HG03520 (cell line): ENCODE measurements around the gene NOXO1.
A peak's percentile ranks its signal among the peaks of the same experiment; 100 is the strongest.

Source experiments
- ATAC-seq: cut with Tn5 transposase; IDR thresholded peaks from one replicate; pipeline ENCODE4 v1.9.1; 2021; ENCODE audit warnings: mild to moderate bottlenecking, moderate library complexity; ENCODE audit not compliant: unreplicated experiment

Gene NOXO1

GRCh38 chr16:1998360-1998835 is 17.1 kb upstream of the NOXO1 start:
- no peak for ATAC-seq

DNA sequence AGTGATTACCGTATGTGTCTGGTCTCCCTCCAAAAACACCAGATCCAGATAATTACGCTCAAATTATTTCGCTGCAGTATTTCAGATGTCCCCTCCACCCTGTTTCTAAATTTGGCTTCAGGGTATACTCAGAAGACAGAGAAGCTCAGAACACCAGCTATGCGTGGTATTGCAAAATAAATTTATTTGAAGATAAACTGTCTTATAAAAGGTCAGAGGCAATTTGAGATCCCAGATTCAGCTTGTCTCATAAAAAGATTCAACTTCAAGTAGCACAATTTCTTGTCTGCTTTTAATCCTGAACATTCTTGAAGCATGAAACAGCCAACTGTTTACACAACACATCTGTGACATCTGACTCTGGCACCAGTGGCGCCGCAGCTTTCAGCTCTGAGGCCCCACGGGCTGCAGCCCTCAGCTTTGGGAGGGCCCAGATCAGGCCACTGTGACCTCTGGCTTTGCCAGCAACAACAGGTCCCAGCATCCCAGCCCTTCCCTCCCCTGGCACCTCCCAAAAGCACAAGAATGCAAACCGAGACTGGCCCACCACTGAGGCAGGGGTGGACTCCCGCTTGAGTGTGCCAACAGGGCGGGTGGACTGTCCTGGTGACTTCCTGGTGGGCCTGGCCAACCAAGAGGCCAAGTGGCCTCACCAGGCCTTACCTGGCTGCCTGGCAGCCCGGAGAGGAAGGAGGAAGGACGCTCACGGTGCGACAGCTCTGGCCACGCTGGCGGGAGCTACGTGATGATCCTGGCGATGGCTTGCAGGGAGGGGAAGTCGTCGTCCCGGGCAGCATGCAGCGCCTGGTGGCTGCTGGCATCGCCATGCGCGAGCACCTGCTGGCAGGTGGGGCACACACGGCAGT is 16.5 kb upstream of the NOXO1 start:
- ATAC-seq = no peak

- no peak for ATAC-seq
Observed at GRCh38 chr16:1993731-1994131, 12.5 kb upstream of the NOXO1 start.

DNA sequence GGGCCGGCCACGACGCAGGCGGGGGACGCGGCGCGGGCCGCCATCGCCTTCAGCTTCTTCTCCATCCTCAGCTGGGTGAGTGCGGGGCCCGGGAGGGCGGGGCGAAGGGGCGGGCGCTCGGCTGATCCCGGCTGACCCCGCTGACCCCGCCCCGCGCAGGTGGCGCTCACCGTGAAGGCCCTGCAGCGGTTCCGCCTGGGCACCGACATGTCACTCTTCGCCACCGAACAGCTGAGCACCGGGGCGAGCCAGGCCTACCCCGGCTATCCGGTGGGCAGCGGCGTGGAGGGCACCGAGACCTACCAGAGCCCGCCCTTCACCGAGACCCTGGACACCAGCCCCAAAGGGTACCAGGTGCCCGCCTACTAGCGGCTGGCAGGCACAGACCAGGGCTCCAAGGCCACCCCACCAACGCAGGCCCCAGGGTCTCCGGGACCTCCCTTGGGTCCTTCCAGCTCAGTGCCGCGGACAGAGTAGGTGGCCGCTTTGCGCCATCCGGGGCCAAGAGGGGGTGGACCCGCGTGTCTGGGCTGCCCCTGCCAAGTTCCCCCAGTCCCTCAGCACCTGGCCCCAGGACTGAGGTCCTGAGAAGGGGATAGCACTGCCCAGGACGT is 11.5 kb upstream of the NOXO1 start:
- ATAC-seq = no peak

DNA sequence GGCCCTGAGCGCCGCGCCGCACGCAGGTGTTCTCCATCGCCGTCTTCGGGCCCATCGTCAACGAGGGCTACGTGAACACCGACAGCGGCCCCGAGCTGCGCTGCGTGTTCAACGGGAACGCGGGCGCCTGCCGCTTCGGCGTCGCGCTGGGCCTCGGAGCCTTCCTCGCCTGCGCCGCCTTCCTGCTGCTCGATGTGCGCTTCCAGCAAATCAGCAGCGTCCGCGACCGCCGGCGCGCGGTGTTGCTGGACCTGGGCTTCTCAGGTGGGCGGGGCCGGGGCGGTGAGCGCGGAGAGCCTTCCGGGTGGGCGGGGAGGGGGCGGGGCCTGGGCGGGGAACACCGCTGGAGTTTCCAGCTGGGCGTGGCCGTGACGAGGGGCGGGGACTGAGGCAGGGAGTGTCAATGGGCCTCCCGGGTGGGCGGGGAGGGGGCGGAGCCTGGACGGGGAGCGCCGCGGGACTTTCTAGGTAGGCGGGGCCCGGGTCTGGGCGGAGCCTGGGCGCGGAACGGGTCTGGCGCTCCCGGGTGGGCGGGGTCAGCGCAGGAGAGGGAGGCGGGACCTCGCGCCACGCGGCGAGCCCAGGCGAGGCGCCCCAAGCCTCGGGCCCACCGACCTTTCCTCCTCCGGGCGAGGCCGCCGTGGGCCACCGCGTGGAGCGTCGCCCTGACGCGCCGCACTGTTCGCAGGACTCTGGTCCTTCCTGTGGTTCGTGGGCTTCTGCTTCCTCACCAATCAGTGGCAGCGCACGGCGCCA is 10.9 kb upstream of the NOXO1 start:
- peak; percentile 52 for ATAC-seq

DNA sequence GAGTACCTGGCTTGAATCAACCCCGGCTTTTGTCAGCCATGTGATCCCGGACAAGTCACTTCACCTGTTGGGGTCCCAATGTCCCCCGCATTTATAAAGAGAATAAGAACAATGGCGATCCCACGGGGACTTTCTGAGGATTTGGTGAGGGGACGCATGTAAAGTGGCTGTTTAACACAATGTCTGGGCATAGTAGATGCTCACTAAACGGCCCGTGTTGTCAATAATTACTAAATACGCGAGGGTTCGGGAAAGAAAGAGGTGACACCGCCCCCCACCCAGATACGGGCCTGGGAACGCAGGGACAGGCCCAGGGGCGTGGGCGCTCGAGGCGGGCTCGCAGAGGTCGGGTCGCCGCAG is 10.3 kb upstream of the NOXO1 start:
- ATAC-seq = no peak

GRCh38 chr16:1991135-1991551 is 9.9 kb upstream of the NOXO1 start:
- ATAC-seq = peak; percentile 36

DNA sequence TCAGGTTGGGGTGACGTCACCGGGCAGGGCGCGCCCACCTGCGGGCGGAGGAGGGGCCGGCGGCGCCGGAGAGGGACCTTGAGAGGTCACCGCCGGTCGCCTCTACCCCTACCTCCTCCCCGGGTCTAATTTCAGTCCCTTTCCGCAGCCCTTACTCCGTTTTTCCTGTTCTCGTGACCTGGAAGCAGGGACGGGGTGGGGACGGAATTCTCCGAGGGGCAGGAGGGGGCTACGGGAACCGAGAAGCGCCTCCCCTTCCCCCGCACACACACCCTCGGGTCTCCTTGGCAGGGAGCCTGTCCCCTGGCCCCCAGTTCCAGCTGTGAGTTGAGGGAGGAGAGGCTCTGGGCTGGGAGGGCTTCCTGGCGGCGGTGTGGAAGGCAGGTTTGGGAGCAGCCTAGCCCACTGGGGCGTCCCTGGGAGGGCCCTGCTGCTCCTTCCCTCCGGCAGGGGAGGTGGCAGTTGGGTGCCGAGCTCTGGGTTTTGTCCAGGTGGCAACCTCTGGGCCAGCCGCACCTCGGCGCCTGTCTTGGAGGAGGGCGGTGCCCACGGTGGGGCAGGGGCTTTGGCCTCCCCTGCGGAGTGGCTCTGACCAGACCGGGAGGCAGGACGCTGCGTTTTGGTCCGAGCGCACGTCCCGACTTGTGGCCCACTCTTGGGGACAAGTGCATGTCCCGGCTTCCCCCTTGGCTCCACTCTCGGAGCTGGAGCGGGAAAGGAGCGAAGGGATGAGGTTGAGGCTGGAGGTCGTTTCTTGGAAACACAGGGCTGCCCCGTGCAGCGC is 9.3 kb upstream of the NOXO1 start:
- no peak for ATAC-seq

DNA sequence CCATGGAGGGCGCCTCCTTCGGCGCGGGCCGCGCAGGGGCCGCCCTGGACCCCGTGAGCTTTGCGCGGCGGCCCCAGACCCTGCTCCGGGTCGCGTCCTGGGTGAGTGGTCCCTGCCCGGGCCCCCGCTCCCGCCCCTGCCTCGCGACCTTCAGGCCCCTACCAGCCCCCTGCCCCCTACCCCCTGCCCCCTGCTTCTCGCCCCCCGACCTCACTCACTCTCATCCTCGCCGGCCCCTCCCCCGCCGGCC is 8.8 kb upstream of the NOXO1 start:
- no peak for ATAC-seq

- no peak for ATAC-seq
Observed at GRCh38 chr16:1989209-1990100, 8.2 kb upstream of the NOXO1 start, which contains the start of gene SYNGR3. Gene SYNGR3, plus strand, starts transcription at chr16:1989970. Its CDS starts 133 bp downstream, at chr16:1990103.

- ATAC-seq = no peak
Observed at GRCh38 chr16:1987198-1987597, 5.9 kb upstream of the NOXO1 start.

GRCh38 chr16:1985466-1986150 is 4.3 kb upstream of the NOXO1 start:
- ATAC-seq = no peak

DNA sequence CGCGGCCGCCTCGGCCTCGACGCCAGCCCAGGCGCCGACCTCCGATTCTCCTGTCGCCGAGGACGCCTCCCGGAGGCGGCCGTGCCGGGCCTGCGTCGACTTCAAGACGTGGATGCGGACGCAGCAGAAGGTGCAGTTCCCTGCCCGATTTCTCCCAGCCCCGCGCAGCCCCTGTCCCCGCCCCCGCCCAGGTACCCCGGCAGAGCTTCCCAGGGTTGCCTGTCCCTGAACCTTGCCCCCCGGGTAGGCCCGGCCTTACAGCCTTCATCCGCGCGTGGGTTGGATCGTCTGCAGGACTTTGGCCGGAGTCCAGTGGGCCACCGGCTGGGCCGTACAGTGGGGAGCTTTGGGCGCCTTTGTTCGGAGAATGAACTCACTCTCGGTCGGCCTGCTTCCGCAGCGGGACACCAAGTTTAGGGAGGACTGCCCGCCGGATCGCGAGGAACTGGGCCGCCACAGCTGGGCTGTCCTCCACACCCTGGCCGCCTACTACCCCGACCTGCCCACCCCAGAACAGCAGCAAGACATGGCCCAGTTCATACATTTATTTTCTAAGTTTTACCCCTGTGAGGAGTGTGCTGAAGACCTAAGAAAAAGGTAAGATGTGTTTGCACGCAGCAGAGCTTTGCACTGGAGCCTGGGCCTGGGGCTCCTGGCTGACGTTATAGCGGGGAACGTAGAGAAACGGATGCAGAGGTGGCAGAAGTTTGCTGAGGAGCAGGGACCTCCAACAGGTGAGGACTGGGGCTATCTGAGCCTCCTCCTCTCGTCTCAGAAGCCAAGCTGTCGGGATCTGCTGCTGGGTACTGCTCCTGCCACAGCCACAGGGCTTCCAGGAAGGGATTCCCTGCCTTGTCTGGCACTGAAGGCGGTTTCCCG is 3.3 kb upstream of the NOXO1 start:
- ATAC-seq = no peak

GRCh38 chr16:1983544-1984346 is 2.5 kb upstream of the NOXO1 start, which contains the start of gene GFER:
Gene GFER, plus strand, starts transcription at chr16:1984193. Its CDS starts 26 bp downstream, at chr16:1984219.
- ATAC-seq = peak; percentile 62

- ATAC-seq = no peak
Observed at GRCh38 chr16:1982991-1983543, 1.8 kb upstream of the NOXO1 start.

GRCh38 chr16:1982013-1982433 is 754 bp upstream of the NOXO1 start:
- ATAC-seq = no peak

DNA sequence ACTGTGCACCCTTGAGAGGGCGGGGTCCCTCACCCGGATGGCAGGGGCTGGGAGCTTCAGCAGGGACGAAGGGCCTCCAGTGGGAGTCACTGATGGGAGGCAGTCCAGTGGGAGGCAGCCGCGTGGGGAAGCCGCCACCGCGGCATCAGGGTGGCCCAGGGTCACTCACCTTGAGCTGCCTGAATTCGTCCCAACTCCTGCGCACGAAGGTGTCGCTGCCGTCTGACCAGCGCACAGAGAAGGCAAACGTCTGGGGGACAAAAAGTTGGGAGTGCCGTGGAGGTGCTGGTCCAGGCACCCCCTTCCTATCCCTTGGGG is 540 bp downstream of the NOXO1 start:
- ATAC-seq = no peak
